Smooth muscle cell (in vitro differentiated cells): ENCODE results near the gene MAPK6. TPM values are rescaled to one million over a fixed set of nuclear protein-coding genes. Genes with fewer than 3 reads are reported as not detected.
"Not testable (repeated sequence)": the region's sequence is repeated elsewhere in the genome, so short reads cannot be mapped to it uniquely, and the experiment has no call there.

ENCODE experiments used
- DNase-seq: peaks from one replicate; lab custom pipeline; 2025; ENCODE audit not compliant: unreplicated experiment; lab: John Stamatoyannopoulos, UW
- H2AFZ ChIP-seq: fragments of 200-600 bp; sonication (generic); 2 replicates; pipeline ENCODE4 v1.6.0; 2016; ENCODE audit warnings: antibody characterized with exemption, low read depth, mild to moderate bottlenecking
- H3F3A ChIP-seq: fragments of 200-600 bp; sonication (generic); 2 replicates; pipeline ENCODE4 v1.6.0; 2017; ENCODE audit warnings: antibody characterized with exemption, low read depth
- H3K27ac ChIP-seq: fragments of 200-600 bp; sonication (generic); 2 replicates; pipeline ENCODE4 v1.5.1; 2016; ENCODE audit warnings: low read depth, mild to moderate bottlenecking
- H3K27me3 ChIP-seq: fragments of 200-600 bp; sonication (generic); 2 replicates; pipeline ENCODE4 v1.6.1; 2016; ENCODE audit warnings: low read depth, mild to moderate bottlenecking
- H3K36me3 ChIP-seq: fragments of 200-600 bp; sonication (generic); 2 replicates; pipeline ENCODE4 v1.5.1; 2016; ENCODE audit warnings: low read depth
- H3K4me1 ChIP-seq: fragments of 200-600 bp; sonication (generic); 2 replicates; pipeline ENCODE4 v1.5.1; 2016; ENCODE audit warnings: low read depth
- H3K4me2 ChIP-seq: fragments of 200-600 bp; sonication (generic); 2 replicates; pipeline ENCODE4 v1.6.0; 2016; ENCODE audit warnings: mild to moderate bottlenecking
- H3K4me3 ChIP-seq: fragments of 200-600 bp; sonication (generic); 2 replicates; pipeline ENCODE4 v1.5.1; 2016; ENCODE audit warnings: mild to moderate bottlenecking
- H3K79me2 ChIP-seq: fragments of 200-600 bp; sonication (generic); 2 replicates; pipeline ENCODE4 v1.6.0; 2016; ENCODE audit warnings: low read depth, mild to moderate bottlenecking
- H3K9ac ChIP-seq: fragments of 200-600 bp; sonication (generic); 2 replicates; pipeline ENCODE4 v1.6.0; 2016; ENCODE audit warnings: low read depth
- H3K9me3 ChIP-seq: fragments of 200-600 bp; sonication (generic); replicated peaks from 2 replicates; pipeline ENCODE4 v1.5.1; 2016; ENCODE audit warnings: low read depth
- H4K20me1 ChIP-seq: fragments of 200-600 bp; sonication (generic); 2 replicates; pipeline ENCODE4 v1.6.0; 2016; ENCODE audit warnings: low read depth
- CTCF ChIP-seq: fragments of 200-600 bp; sonication (generic); IDR thresholded peaks from 2 replicates; pipeline ENCODE4 v1.5.1; 2017; ENCODE audit warnings: borderline replicate concordance, mild to moderate bottlenecking, antibody characterized with exemption; ENCODE audit not compliant: insufficient read depth, poor library complexity, severe bottlenecking
- WGBS: methylation state at CpG from one replicate; pipeline ENCODE4 v1.1.7; 2016; ENCODE audit warnings: low lambda C conversion rate; 5-methylcytosine and 5-hydroxymethylcytosine counted together
- polyA plus RNA-seq: library from polyadenylated mRNA; unstranded; fragments of >200 nt; fragmentation: Nextera tagmentation; extraction: Ambion mirVana; gene quantifications from 2 replicates; pipeline ENCODE4 v1.2.1, GENCODE V29; 2016
- total RNA-seq: library from RNA; depleted of rRNA; stranded (reverse); fragments of >200 nt; gene quantifications from 2 replicates; pipeline ENCODE4 v1.2.3, GENCODE V29; 2014

MAPK6 gene
- total and polyA plus RNA-seq, 2 experiments from 2014 or later: 38.6 to 107 TPM

GRCh38 chr15:51992953-51993352 lies 26.1 kb upstream of the MAPK6 start:
- WGBS: 100% methylated on average over 1 of the region's 1 CpG

GRCh38 chr15:52002351-52002750 lies 16.7 kb upstream of the MAPK6 start:
- Histone ChIP-seq H3K27ac (no peak overlapping the region), H3K27me3 (no peaks in the 10 kb centered on the region), H3F3A (peaks cover 5% of the 10 kb centered on the region), H3K36me3 (no peaks in the 10 kb centered on the region), H3K79me2 (no peaks in the 10 kb centered on the region), H3K9me3 (no peaks in the 10 kb centered on the region), H4K20me1 (no peaks in the 10 kb centered on the region), H2AFZ (no peak overlapping the region), H3K4me3 (no peak overlapping the region), H3K9ac (no peak overlapping the region), H3K4me1 (no peaks in the 10 kb centered on the region), H3K4me2 (no peak overlapping the region)
- 87% methylated on average over 2 of the region's 2 CpGs for WGBS
- DNase-seq: no peak
- TF ChIP-seq CTCF: no peak

More at GRCh38 chr15:51992953-51993352, 26.1 kb upstream of the MAPK6 start:
- Histone ChIP-seq H3F3A (no peaks in the 10 kb centered on the region), H3K79me2 (no peaks in the 10 kb centered on the region), H3K4me3 (no peak overlapping the region), H3K36me3 (no peaks in the 10 kb centered on the region), H2AFZ (no peak overlapping the region), H3K4me1 (no peaks in the 10 kb centered on the region), H3K27ac (no peak overlapping the region), H3K27me3 (no peaks in the 10 kb centered on the region), H4K20me1 (no peaks in the 10 kb centered on the region), H3K4me2 (no peak overlapping the region), H3K9me3 (no peaks in the 10 kb centered on the region), H3K9ac (no peak overlapping the region)
- DNase-seq: no peak
- no peak for TF ChIP-seq CTCF

GRCh38 chr15:52003089-52003488 lies 15.9 kb upstream of the MAPK6 start:
- WGBS: 89% methylated on average over 7 of the region's 7 CpGs
- H3K27me3 ChIP-seq: not testable (repeated sequence)

GRCh38 chr15:52003710-52004109 lies 15.3 kb upstream of the MAPK6 start:
- peaks cover 5% of the 10 kb centered on the region for H3F3A ChIP-seq
- H3K9ac ChIP-seq: no peak overlapping the region
- DNase-seq: no peak
- H3K36me3 ChIP-seq: no peaks in the 10 kb centered on the region
- WGBS: 86% methylated on average over 1 of the region's 1 CpG
- no peaks in the 10 kb centered on the region for H3K9me3 ChIP-seq
- no peak overlapping the region for H3K27ac ChIP-seq
- TF ChIP-seq CTCF: no peak
- H3K4me2 ChIP-seq: no peak overlapping the region
- H2AFZ ChIP-seq: no peak overlapping the region
- H3K4me1 ChIP-seq: no peaks in the 10 kb centered on the region
- H3K4me3 ChIP-seq: no peak overlapping the region
- H3K27me3 ChIP-seq: no peaks in the 10 kb centered on the region
- no peaks in the 10 kb centered on the region for H3K79me2 ChIP-seq
- H4K20me1 ChIP-seq: no peaks in the 10 kb centered on the region

More at GRCh38 chr15:52003089-52003488, 15.9 kb upstream of the MAPK6 start:
- H4K20me1 ChIP-seq, H3F3A ChIP-seq, H3K9me3 ChIP-seq, H2AFZ ChIP-seq, H3K4me1 ChIP-seq, H3K4me2 ChIP-seq, H3K27ac ChIP-seq, H3K79me2 ChIP-seq, H3K4me3 ChIP-seq, DNase-seq, H3K36me3 ChIP-seq, H3K9ac ChIP-seq: not testable (repeated sequence)
